ENCODE data around the gene GPC6. TPM values are rescaled to one million over a fixed set of nuclear protein-coding genes. Genes with fewer than 3 reads are reported as not detected.

Gene GPC6
- total RNA-seq, 1 donor from 2014 or later, result 16.1 TPM

GRCh38 chr13:93872376-93872775 lies 645.8 kb downstream of the GPC6 start:
- no peaks in the 10 kb centered on the region for H3K9me3 Mint-ChIP-seq (ENCODE audit: unreplicated experiment)

GRCh38 chr13:93872786-93873347 lies 646.3 kb downstream of the GPC6 start:
- H3K9me3 Mint-ChIP-seq (ENCODE audit: unreplicated experiment), result no peaks in the 10 kb centered on the region
- no peaks in the 10 kb centered on the region for H3K4me1 Mint-ChIP-seq (ENCODE audit: unreplicated experiment)
- H3K4me3 Mint-ChIP-seq (ENCODE audit: unreplicated experiment), result no peak overlapping the region
- no peaks in the 10 kb centered on the region for H3K27me3 Mint-ChIP-seq (ENCODE audit: unreplicated experiment)
- DNase-seq (ENCODE audit: low spot score), result no peak
- no peak overlapping the region for H3K27ac Mint-ChIP-seq (ENCODE audit: unreplicated experiment)
- no peak for TF ChIP-seq CTCF (IDR thresholded peaks at IDR 0.05; ENCODE audit: unreplicated experiment)
- no peaks in the 10 kb centered on the region for H3K36me3 Mint-ChIP-seq (ENCODE audit: low read depth, unreplicated experiment)

More at GRCh38 chr13:93872376-93872775, 645.8 kb downstream of the GPC6 start:
- H3K4me1 Mint-ChIP-seq (ENCODE audit: unreplicated experiment), result no peaks in the 10 kb centered on the region
- no peak for TF ChIP-seq CTCF (IDR thresholded peaks at IDR 0.05; ENCODE audit: unreplicated experiment)
- no peaks in the 10 kb centered on the region for H3K27me3 Mint-ChIP-seq (ENCODE audit: unreplicated experiment)
- no peaks in the 10 kb centered on the region for H3K36me3 Mint-ChIP-seq (ENCODE audit: low read depth, unreplicated experiment)
- DNase-seq (ENCODE audit: low spot score), result no peak
- H3K4me3 Mint-ChIP-seq (ENCODE audit: unreplicated experiment), result no peak overlapping the region
- H3K27ac Mint-ChIP-seq (ENCODE audit: unreplicated experiment), result no peak overlapping the region

GRCh38 chr13:93875547-93875946 lies 648.9 kb downstream of the GPC6 start:
- H3K9me3 Mint-ChIP-seq (ENCODE audit: unreplicated experiment), result no peaks in the 10 kb centered on the region
- no peak overlapping the region for H3K27ac Mint-ChIP-seq (ENCODE audit: unreplicated experiment)
- H3K36me3 Mint-ChIP-seq (ENCODE audit: low read depth, unreplicated experiment), result no peaks in the 10 kb centered on the region
- no peaks in the 10 kb centered on the region for H3K4me1 Mint-ChIP-seq (ENCODE audit: unreplicated experiment)
- H3K27me3 Mint-ChIP-seq (ENCODE audit: unreplicated experiment), result no peaks in the 10 kb centered on the region
- no peak for TF ChIP-seq CTCF (IDR thresholded peaks at IDR 0.05; ENCODE audit: unreplicated experiment)
- H3K4me3 Mint-ChIP-seq (ENCODE audit: unreplicated experiment), result no peak overlapping the region
- no peak for DNase-seq (ENCODE audit: low spot score)

GRCh38 chr13:93876236-93876635 lies 649.6 kb downstream of the GPC6 start:
- Mint-ChIP-seq H3K4me1 (ENCODE audit: unreplicated experiment) (no peaks in the 10 kb centered on the region), H3K9me3 (ENCODE audit: unreplicated experiment) (no peaks in the 10 kb centered on the region), H3K4me3 (ENCODE audit: unreplicated experiment) (no peak overlapping the region), H3K36me3 (ENCODE audit: low read depth, unreplicated experiment) (no peaks in the 10 kb centered on the region), H3K27ac (ENCODE audit: unreplicated experiment) (no peak overlapping the region), H3K27me3 (ENCODE audit: unreplicated experiment) (no peaks in the 10 kb centered on the region)
- DNase-seq (ENCODE audit: low spot score), result no peak
- TF ChIP-seq CTCF (IDR thresholded peaks at IDR 0.05; ENCODE audit: unreplicated experiment), result no peak

- Mint-ChIP-seq H3K4me3 (ENCODE audit: unreplicated experiment) (no peak overlapping the region), H3K27me3 (ENCODE audit: unreplicated experiment) (no peaks in the 10 kb centered on the region), H3K9me3 (ENCODE audit: unreplicated experiment) (no peaks in the 10 kb centered on the region), H3K27ac (ENCODE audit: unreplicated experiment) (no peak overlapping the region), H3K36me3 (ENCODE audit: low read depth, unreplicated experiment) (no peaks in the 10 kb centered on the region), H3K4me1 (ENCODE audit: unreplicated experiment) (no peaks in the 10 kb centered on the region)
- no peak for DNase-seq (ENCODE audit: low spot score)
- TF ChIP-seq CTCF (IDR thresholded peaks at IDR 0.05; ENCODE audit: unreplicated experiment), result no peak
Observed at GRCh38 chr13:93878675-93879074, 652.1 kb downstream of the GPC6 start.

All from endothelial cell (in vitro differentiated cells).